SK-N-SH (cell line): ENCODE results near the gene PLIN1. TPM values are rescaled to one million over a fixed set of nuclear protein-coding genes. Genes with fewer than 3 reads are reported as not detected.

ENCODE experiments used
- CTCF ChIA-PET: fragments of 300-600, 350-600 bp; formaldehyde crosslinking; extraction: SDS; loops from one replicate; lab custom pipeline; 2021; lab: Yijun Ruan, JAX
- POLR2A ChIA-PET: fragments of 350-600 bp; sonication (Branson Sonifier 250); formaldehyde crosslinking; extraction: SDS; loops from one replicate; lab custom pipeline; 2020; ENCODE audit warnings: antibody characterized with exemption, inconsistent platforms; lab: Yijun Ruan, JAX
- DNase-seq: peaks from one replicate; pipeline ENCODE4 v3.0.0; 2012
- H2AFZ ChIP-seq: fragments of 200-600 bp; sonication (generic); 2 replicates; pipeline ENCODE4 v1.8.1; 2016; ENCODE audit warnings: antibody characterized with exemption, mild to moderate bottlenecking, low read depth
- H3F3A ChIP-seq: fragments of 200-600 bp; sonication (generic); replicated peaks from 2 replicates; pipeline ENCODE3; 2016; ENCODE audit warnings: antibody characterized with exemption, mild to moderate bottlenecking; ENCODE audit not compliant: insufficient read depth
- H3K27ac ChIP-seq, 2 experiments: fragments of 200-500 bp in 1 of 2; fragments of 200-600 bp in 1 of 2; sonication (Bioruptor generic) in 1 of 2; sonication (generic), shearing (Covaris generic) in 1 of 2; 2 replicates each; pipeline versions ENCODE4 v1.5.1 to v1.6.1; 2014 to 2016; ENCODE audit warnings: low read depth in 2 of 2, inconsistent platforms in 1 of 2, low read length in 1 of 2, mild to moderate bottlenecking in 1 of 2, mixed read lengths in 1 of 2
- H3K27me3 ChIP-seq: fragments of 200-600 bp; sonication (generic), shearing (Covaris generic); 2 replicates; pipeline ENCODE4 v1.6.1; 2016; ENCODE audit warnings: mixed run types; ENCODE audit not compliant: insufficient read depth
- H3K36me3 ChIP-seq, 2 experiments: fragments of 200-500 bp in 1 of 2; fragments of 200-600 bp in 1 of 2; sonication (Bioruptor generic) in 1 of 2; sonication (generic) in 1 of 2; replicated peaks in 1 of 2; 2 replicates each; pipeline versions ENCODE3 to v1.5.1; 2014 to 2016; ENCODE audit warnings: low read length in 1 of 2, mild to moderate bottlenecking in 1 of 2; ENCODE audit not compliant: insufficient read depth in 2 of 2, control insufficient read depth in 1 of 2
- H3K4me1 ChIP-seq, 2 experiments: fragments of 200-500 bp in 1 of 2; fragments of 200-600 bp in 1 of 2; sonication (Bioruptor generic) in 1 of 2; sonication (generic), shearing (Covaris generic) in 1 of 2; 2 replicates each; pipeline versions ENCODE4 v1.5.1 to v1.6.1; 2014 to 2016; ENCODE audit warnings: low read depth in 1 of 2, low read length in 1 of 2, mixed run types in 1 of 2; ENCODE audit not compliant: insufficient read depth in 2 of 2, control insufficient read depth in 1 of 2
- H3K4me2 ChIP-seq: fragments of 200-600 bp; sonication (generic), shearing (Covaris generic); 2 replicates; pipeline ENCODE4 v1.6.1; 2017; ENCODE audit warnings: mixed run types
- H3K4me3 ChIP-seq, 2 experiments: fragments of 200-500 bp in 1 of 2; fragments of 200-600 bp in 1 of 2; sonication (Bioruptor generic) in 1 of 2; sonication (generic), shearing (Covaris generic) in 1 of 2; 2 replicates each; pipeline versions ENCODE4 v1.5.1 to v1.8.1; 2014 to 2016; ENCODE audit warnings: low read depth in 2 of 2, inconsistent platforms in 1 of 2, low read length in 1 of 2, mild to moderate bottlenecking in 1 of 2, mixed read lengths in 1 of 2, moderate library complexity in 1 of 2
- H3K79me2 ChIP-seq: fragments of 200-600 bp; sonication (generic); 2 replicates; pipeline ENCODE4 v1.8.1; 2017; ENCODE audit warnings: mild to moderate bottlenecking; ENCODE audit not compliant: insufficient read depth
- H3K9ac ChIP-seq: fragments of 200-600 bp; sonication (generic); 2 replicates; pipeline ENCODE4 v1.6.1; 2017; ENCODE audit warnings: mixed run types
- H3K9me2 ChIP-seq: fragments of 200-600 bp; sonication (generic); 2 replicates; pipeline ENCODE4 v1.6.1; 2017; ENCODE audit warnings: mixed run types
- H3K9me3 ChIP-seq: fragments of 200-600 bp; sonication (generic); 2 replicates; pipeline ENCODE4 v1.6.1; 2017; ENCODE audit warnings: mixed run types, mild to moderate bottlenecking, moderate library complexity
- H4K20me1 ChIP-seq: fragments of 200-600 bp; sonication (generic); 2 replicates; pipeline ENCODE4 v1.6.1; 2017; ENCODE audit warnings: mild to moderate bottlenecking, mixed run types; ENCODE audit not compliant: insufficient read depth
- ELF1 ChIP-seq: IDR thresholded peaks from 2 replicates; pipeline ENCODE4 v1.4.0; 2012
- EP300 ChIP-seq, 2 experiments: IDR thresholded peaks; 2 replicates each; pipeline versions ENCODE4 v1.4.0 to v1.6.1; 2012; ENCODE audit warnings: borderline replicate concordance in 1 of 2, low read depth in 1 of 2, low read length in 1 of 2
- EZH2phosphoT487 ChIP-seq: fragments of 200-600 bp; sonication (generic); IDR thresholded peaks from 2 replicates; pipeline ENCODE4 v1.6.1; 2017; ENCODE audit warnings: low read depth, mixed run types, mild to moderate bottlenecking, antibody characterized with exemption, moderate library complexity, borderline replicate concordance
- FOSL2 ChIP-seq: IDR thresholded peaks from 2 replicates; pipeline ENCODE4 v1.4.0; 2012; ENCODE audit warnings: low read depth, mild to moderate bottlenecking, moderate library complexity, borderline replicate concordance
- GABPA ChIP-seq: IDR thresholded peaks from 2 replicates; pipeline ENCODE4 v1.4.0; 2012; ENCODE audit warnings: low read depth, mild to moderate bottlenecking
- MEF2A ChIP-seq: IDR thresholded peaks from 2 replicates; pipeline ENCODE4 v1.4.0; 2012; ENCODE audit warnings: low read depth, borderline replicate concordance
- MXI1 ChIP-seq: IDR thresholded peaks from 2 replicates; pipeline ENCODE4 v1.6.1; 2012; ENCODE audit warnings: mild to moderate bottlenecking, low read depth, low read length, improper control_type of control experiment
- NRF1 ChIP-seq: IDR thresholded peaks from 2 replicates; pipeline ENCODE4 v1.6.1; 2012; ENCODE audit warnings: low read depth, mild to moderate bottlenecking, low read length
- RCOR1 ChIP-seq: fragments of 150-350 bp; IDR thresholded peaks from 2 replicates; pipeline ENCODE4 v1.6.1; 2017; ENCODE audit warnings: antibody characterized with exemption, low read length
- RXRA ChIP-seq: IDR thresholded peaks from 2 replicates; pipeline ENCODE4 v1.4.0; 2012; ENCODE audit warnings: low read depth, mild to moderate bottlenecking, borderline replicate concordance
- TCF12 ChIP-seq: IDR thresholded peaks from 2 replicates; pipeline ENCODE4 v1.4.0; 2012
- TEAD4 ChIP-seq: IDR thresholded peaks from 2 replicates; pipeline ENCODE4 v1.4.0; 2012; ENCODE audit warnings: mild to moderate bottlenecking, borderline replicate concordance; ENCODE audit not compliant: insufficient read depth
- WGBS: methylation state at CpG from one replicate; pipeline ENCODE4 v1.1.6; 2017; ENCODE audit warnings: low lambda C conversion rate; 5-methylcytosine and 5-hydroxymethylcytosine counted together
- polyA plus RNA-seq, 3 experiments: library from polyadenylated mRNA; depleted of rRNA; stranded (reverse); fragments of >200 nt; gene quantifications; 2 replicates each; pipeline ENCODE4 v1.2.3, GENCODE V29; 2012
- TF ChIP-seq, protein P1 (sequence below): fragments of 150-350 bp; IDR thresholded peaks from 2 replicates; pipeline ENCODE4 v1.6.1; 2017; ENCODE audit warnings: antibody characterized with exemption, low read length, low read depth, borderline replicate concordance
- TF ChIP-seq, protein P2 (sequence below): IDR thresholded peaks from 2 replicates; pipeline ENCODE4; 2012
- TF ChIP-seq, protein P3 (sequence below): IDR thresholded peaks from 2 replicates; pipeline ENCODE4 v1.4.0; 2012; ENCODE audit warnings: low read depth, borderline replicate concordance

Gene PLIN1
- polyA plus RNA-seq, 1 of the 3 experiments (the other 2 are of a cell fraction): 0.08 TPM

DNA sequence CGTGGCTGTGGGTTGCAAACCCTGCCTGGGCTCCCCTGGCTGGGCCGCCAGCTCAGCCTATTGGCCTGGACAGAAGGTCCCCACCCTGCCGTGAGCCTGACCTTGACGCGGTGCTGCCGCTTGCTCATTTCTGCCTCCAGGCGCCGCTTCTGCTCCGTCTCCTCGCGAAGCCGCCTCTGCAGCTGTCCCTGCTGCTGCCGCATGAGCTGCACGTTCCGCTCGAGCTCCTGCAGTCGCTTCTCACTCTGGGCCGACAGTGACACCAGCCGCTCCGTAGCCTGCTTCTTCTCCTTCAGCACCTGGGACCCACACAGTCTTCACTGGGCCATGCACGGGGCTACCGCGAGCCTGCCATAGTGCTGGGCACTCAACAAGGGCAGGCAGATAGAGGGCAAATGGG is 45.6 kb downstream of the PLIN1 start:
- no peaks in the 10 kb centered on the region for H3K9me2 ChIP-seq
- no peaks in the 10 kb centered on the region for H3K79me2 ChIP-seq
- TF ChIP-seq TEAD4 (no peak), MXI1 (no peak), EP300 (IDR thresholded peaks at IDR 0.05; ENCODE audit: borderline replicate concordance in 1 of 2, low read depth in 1 of 2, low read length in 1 of 2) (no peak)
- H3K9me3 ChIP-seq: no peaks in the 10 kb centered on the region
- POLR2A ChIA-PET: interaction anchor here (1.3 kb wide), 1 partner anchor 9 kb away, joined by 5 read pairs; no protein-coding TSS in a partner anchor
- no peak overlapping the region for H3K27ac ChIP-seq
- no peak overlapping the region for H2AFZ ChIP-seq
- no peaks in the 10 kb centered on the region for H4K20me1 ChIP-seq
- no peak for DNase-seq
- no peak overlapping the region for H3K9ac ChIP-seq
- H3K36me3 ChIP-seq: peaks cover 23 to 44% of the 10 kb centered on the region in 2 experiments
- no peak overlapping the region for H3K4me2 ChIP-seq
- no peaks in the 10 kb centered on the region for H3F3A ChIP-seq
- no peak overlapping the region for H3K4me3 ChIP-seq
- 93% methylated on average over 19 of the region's 23 CpGs for WGBS
- CTCF ChIA-PET: interaction anchor here (3.1 kb wide), 1 partner anchor 14 kb away, joined by 10 read pairs; no protein-coding TSS in a partner anchor
- no peaks in the 10 kb centered on the region for H3K4me1 ChIP-seq
- H3K27me3 ChIP-seq: no peaks in the 10 kb centered on the region

DNA sequence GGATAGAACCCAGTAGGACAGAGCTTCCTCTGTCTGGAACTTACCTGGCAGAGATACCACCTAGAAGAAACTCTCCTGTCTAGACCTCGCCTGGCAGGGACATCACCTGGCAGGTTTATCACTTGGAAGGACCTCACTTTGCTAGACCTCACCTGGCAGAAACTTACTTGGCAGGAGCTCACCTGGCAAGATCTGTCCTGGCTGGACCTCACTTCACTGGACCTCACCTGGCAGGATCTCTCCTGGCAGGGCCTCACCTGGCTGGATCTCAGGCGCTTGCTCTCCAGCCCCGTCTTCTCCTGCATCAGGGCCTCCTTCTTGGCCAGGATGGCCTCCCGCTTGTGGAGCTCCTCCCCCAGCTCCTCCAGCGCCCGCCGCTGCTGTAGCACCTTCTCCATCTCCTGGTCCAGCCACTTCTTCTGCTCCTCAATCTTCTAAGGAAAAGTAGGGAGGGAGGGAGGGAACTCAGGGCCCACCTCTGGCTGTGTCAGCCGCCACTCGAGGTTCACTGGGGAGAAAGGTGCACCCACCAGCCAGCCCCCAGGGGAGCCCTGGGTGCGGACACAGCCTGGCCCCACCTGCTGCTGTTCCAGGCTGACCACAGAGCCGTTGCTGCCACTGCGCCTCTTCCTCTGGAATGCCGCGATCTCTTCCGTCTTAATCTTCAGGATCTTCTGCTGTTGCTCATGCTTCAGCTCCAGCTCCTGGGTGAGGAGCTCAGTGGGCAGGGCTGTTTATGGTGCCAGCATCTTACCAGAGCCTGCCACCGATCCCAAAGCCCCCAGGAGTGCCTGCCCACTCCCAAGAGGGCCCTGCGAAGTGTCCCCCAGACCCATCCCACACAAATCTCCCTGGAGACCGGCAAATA is 46.4 kb downstream of the PLIN1 start:
- no peaks in the 10 kb centered on the region for H3K9me3 ChIP-seq
- H3K36me3 ChIP-seq: peaks cover 27 to 52% of the 10 kb centered on the region in 2 experiments
- no peaks in the 10 kb centered on the region for H4K20me1 ChIP-seq
- ChIA-PET CTCF (interaction anchor here (3.1 kb wide), 1 partner anchor 14 kb away, joined by 10 read pairs; no protein-coding TSS in a partner anchor), POLR2A (interaction anchor here (1.3 kb wide), 1 partner anchor 9 kb away, joined by 5 read pairs; no protein-coding TSS in a partner anchor)
- TF ChIP-seq EZH2phosphoT487 (no peak), RCOR1 (no peak), TCF12 (no peak), GABPA (no peak), MEF2A (no peak), NRF1 (no peak), RXRA (no peak), ELF1 (no peak), FOSL2 (no peak)
- TF ChIP-seq, protein P1, sequence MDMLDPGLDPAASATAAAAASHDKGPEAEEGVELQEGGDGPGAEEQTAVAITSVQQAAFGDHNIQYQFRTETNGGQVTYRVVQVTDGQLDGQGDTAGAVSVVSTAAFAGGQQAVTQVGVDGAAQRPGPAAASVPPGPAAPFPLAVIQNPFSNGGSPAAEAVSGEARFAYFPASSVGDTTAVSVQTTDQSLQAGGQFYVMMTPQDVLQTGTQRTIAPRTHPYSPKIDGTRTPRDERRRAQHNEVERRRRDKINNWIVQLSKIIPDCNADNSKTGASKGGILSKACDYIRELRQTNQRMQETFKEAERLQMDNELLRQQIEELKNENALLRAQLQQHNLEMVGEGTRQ: no peak
- TF ChIP-seq, protein P2, sequence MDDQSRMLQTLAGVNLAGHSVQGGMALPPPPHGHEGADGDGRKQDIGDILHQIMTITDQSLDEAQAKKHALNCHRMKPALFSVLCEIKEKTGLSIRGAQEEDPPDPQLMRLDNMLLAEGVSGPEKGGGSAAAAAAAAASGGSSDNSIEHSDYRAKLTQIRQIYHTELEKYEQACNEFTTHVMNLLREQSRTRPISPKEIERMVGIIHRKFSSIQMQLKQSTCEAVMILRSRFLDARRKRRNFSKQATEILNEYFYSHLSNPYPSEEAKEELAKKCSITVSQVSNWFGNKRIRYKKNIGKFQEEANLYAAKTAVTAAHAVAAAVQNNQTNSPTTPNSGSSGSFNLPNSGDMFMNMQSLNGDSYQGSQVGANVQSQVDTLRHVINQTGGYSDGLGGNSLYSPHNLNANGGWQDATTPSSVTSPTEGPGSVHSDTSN: no peak
- TF ChIP-seq, protein P3, sequence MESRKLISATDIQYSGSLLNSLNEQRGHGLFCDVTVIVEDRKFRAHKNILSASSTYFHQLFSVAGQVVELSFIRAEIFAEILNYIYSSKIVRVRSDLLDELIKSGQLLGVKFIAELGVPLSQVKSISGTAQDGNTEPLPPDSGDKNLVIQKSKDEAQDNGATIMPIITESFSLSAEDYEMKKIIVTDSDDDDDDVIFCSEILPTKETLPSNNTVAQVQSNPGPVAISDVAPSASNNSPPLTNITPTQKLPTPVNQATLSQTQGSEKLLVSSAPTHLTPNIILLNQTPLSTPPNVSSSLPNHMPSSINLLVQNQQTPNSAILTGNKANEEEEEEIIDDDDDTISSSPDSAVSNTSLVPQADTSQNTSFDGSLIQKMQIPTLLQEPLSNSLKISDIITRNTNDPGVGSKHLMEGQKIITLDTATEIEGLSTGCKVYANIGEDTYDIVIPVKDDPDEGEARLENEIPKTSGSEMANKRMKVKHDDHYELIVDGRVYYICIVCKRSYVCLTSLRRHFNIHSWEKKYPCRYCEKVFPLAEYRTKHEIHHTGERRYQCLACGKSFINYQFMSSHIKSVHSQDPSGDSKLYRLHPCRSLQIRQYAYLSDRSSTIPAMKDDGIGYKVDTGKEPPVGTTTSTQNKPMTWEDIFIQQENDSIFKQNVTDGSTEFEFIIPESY: no peak
- H3K9me2 ChIP-seq: no peaks in the 10 kb centered on the region
- peak; percentile 14 for DNase-seq
- H3F3A ChIP-seq: no peaks in the 10 kb centered on the region
- WGBS: 99% methylated on average over 14 of the region's 18 CpGs
- no peak overlapping the region; a peak in 1 of 4 replicates for H3K27ac ChIP-seq
- H3K4me2 ChIP-seq: no peak overlapping the region
- H3K4me1 ChIP-seq: no peaks in the 10 kb centered on the region
- no peaks in the 10 kb centered on the region for H3K27me3 ChIP-seq
- no peak overlapping the region for H3K4me3 ChIP-seq
- H3K79me2 ChIP-seq: no peaks in the 10 kb centered on the region
- H3K9ac ChIP-seq: no peak overlapping the region
- H2AFZ ChIP-seq: no peak overlapping the region
